OCI-M1 (cell line): ENCODE measurements around the gene ZNF423.
"Not testable (repeated sequence)": the region's sequence is repeated elsewhere in the genome, so short reads cannot be mapped to it uniquely, and the experiment has no call there.

Source experiments
- DNase-seq: peaks from one replicate; lab custom pipeline; 2025; lab: John Stamatoyannopoulos, UW

Gene ZNF423

GRCh38 chr16:49696414-49697101 is 159.4 kb downstream of the ZNF423 start:
- DNase-seq, result no peak

- DNase-seq, result no peak
These were observed 160.0 kb downstream of the ZNF423 start for GRCh38 chr16:49695782-49696413.

- no peak for DNase-seq
These were observed 162.5 kb downstream of the ZNF423 start for GRCh38 chr16:49693445-49693844.

GRCh38 chr16:49690778-49691177 is 165.1 kb downstream of the ZNF423 start:
- DNase-seq, result no peak

GRCh38 chr16:49688036-49688697 is 167.7 kb downstream of the ZNF423 start:
- no peak for DNase-seq

GRCh38 chr16:49687476-49688002 is 168.4 kb downstream of the ZNF423 start:
- no peak for DNase-seq

GRCh38 chr16:49684696-49685095 is 171.2 kb downstream of the ZNF423 start:
- DNase-seq, result no peak

- DNase-seq, result no peak
These were observed 173.2 kb downstream of the ZNF423 start for GRCh38 chr16:49682577-49683165.

GRCh38 chr16:49681217-49681883 is 174.6 kb downstream of the ZNF423 start:
- no peak for DNase-seq

- no peak for DNase-seq
These were observed 176.8 kb downstream of the ZNF423 start for GRCh38 chr16:49679095-49679494.

GRCh38 chr16:49677661-49678060 is 178.3 kb downstream of the ZNF423 start:
- DNase-seq, result not testable (repeated sequence)

GRCh38 chr16:49675413-49675812 is 180.5 kb downstream of the ZNF423 start:
- DNase-seq, result no peak

GRCh38 chr16:49674990-49675389 is 180.9 kb downstream of the ZNF423 start:
- no peak for DNase-seq

- DNase-seq, result no peak
These were observed 181.5 kb downstream of the ZNF423 start for GRCh38 chr16:49674351-49674851.

- DNase-seq, result no peak
These were observed 182.5 kb downstream of the ZNF423 start for GRCh38 chr16:49673442-49673841.

GRCh38 chr16:49672753-49673152 is 183.2 kb downstream of the ZNF423 start:
- no peak for DNase-seq

GRCh38 chr16:49671333-49671732 is 184.6 kb downstream of the ZNF423 start:
- no peak for DNase-seq

GRCh38 chr16:49670627-49671026 is 185.3 kb downstream of the ZNF423 start:
- no peak for DNase-seq

GRCh38 chr16:49665482-49666230 is 190.3 kb downstream of the ZNF423 start:
- DNase-seq, result no peak

GRCh38 chr16:49664221-49665215 is 191.4 kb downstream of the ZNF423 start:
- no peak for DNase-seq
